RWPE1 (cell line): ENCODE results near the gene SURF2.
"Not testable (repeated sequence)": the region's sequence is repeated elsewhere in the genome, so short reads cannot be mapped to it uniquely, and the experiment has no call there.

ENCODE experiments used
- CTCF ChIA-PET: fragments of 350-600 bp; sonication (Branson Sonifier 250); formaldehyde crosslinking; extraction: SDS; loops from one replicate; lab custom pipeline; 2021; lab: Yijun Ruan, JAX
- POLR2A ChIA-PET: fragments of 400-600 bp; formaldehyde crosslinking; extraction: SDS; loops from one replicate; lab custom pipeline; 2020; ENCODE audit warnings: antibody characterized with exemption; ENCODE audit not compliant: low non-redundant PET; lab: Yijun Ruan, JAX
- DNase-seq: peaks from one replicate; pipeline ENCODE4 v3.0.0; 2012; ENCODE audit warnings: low spot score
- H3K27ac ChIP-seq: fragments of 450-650 bp; 2 replicates; pipeline ENCODE4 v1.5.1; 2017
- TF ChIP-seq, protein P1 (sequence below): fragments of 450-650 bp; conservative IDR thresholded peaks from 2 replicates; pipeline ENCODE4 v1.5.1; 2017; ENCODE audit warnings: low read depth, mild to moderate bottlenecking

Gene SURF2

DNA sequence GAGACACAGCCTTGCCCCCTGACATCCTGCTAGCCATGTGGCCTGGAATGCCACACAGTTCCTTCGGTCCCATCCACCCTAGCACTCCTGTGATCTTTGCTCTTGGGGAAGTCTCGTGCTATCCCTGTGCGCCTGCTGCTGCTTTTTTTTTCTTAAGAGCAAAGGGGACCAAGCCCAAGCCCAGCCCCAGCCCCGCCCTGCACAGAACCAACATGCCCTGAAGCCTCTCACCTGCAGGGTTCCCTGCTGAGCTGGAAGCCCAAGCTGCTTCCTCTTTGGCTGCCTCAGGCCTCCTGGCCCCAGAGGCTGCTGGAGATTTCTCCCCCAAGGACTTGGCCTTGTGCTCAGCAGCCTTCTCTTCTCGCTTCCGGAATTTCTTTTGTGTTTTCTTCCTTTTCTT, 22.2 kb upstream of the SURF2 start:
- peak overlapping the region; percentile 23 for H3K27ac ChIP-seq
- DNase-seq = no peak
- TF ChIP-seq, protein P1, sequence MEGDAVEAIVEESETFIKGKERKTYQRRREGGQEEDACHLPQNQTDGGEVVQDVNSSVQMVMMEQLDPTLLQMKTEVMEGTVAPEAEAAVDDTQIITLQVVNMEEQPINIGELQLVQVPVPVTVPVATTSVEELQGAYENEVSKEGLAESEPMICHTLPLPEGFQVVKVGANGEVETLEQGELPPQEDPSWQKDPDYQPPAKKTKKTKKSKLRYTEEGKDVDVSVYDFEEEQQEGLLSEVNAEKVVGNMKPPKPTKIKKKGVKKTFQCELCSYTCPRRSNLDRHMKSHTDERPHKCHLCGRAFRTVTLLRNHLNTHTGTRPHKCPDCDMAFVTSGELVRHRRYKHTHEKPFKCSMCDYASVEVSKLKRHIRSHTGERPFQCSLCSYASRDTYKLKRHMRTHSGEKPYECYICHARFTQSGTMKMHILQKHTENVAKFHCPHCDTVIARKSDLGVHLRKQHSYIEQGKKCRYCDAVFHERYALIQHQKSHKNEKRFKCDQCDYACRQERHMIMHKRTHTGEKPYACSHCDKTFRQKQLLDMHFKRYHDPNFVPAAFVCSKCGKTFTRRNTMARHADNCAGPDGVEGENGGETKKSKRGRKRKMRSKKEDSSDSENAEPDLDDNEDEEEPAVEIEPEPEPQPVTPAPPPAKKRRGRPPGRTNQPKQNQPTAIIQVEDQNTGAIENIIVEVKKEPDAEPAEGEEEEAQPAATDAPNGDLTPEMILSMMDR = no peak
- POLR2A ChIA-PET = interaction anchor here (0.6 to 0.8 kb wide), 3 partner anchors 8 to 81 kb away, joined by 3 to 10 read pairs (median 3); partner anchors contain the start of genes MED22 and RPL7A
- CTCF ChIA-PET = interaction anchor here (0.6 to 1.9 kb wide), 2 partner anchors 148 to 181 kb away, joined by 3 to 11 read pairs; no protein-coding TSS in a partner anchor

- ChIA-PET POLR2A (interaction anchor here (0.6 to 1.2 kb wide), 4 partner anchors 8 to 80 kb away, joined by 3 to 10 read pairs (median 4); partner anchors contain the start of genes MED22 and RPL7A), CTCF (interaction anchor here (0.6 to 1.9 kb wide), 3 partner anchors 60 to 149 kb away, joined by 3 to 11 read pairs (median 5); no protein-coding TSS in a partner anchor)
- peak overlapping the region; percentile 76 for H3K27ac ChIP-seq
- not testable (repeated sequence) for DNase-seq
Measured at GRCh38 chr9:133334888-133335287, 21.5 kb upstream of the SURF2 start.

DNA sequence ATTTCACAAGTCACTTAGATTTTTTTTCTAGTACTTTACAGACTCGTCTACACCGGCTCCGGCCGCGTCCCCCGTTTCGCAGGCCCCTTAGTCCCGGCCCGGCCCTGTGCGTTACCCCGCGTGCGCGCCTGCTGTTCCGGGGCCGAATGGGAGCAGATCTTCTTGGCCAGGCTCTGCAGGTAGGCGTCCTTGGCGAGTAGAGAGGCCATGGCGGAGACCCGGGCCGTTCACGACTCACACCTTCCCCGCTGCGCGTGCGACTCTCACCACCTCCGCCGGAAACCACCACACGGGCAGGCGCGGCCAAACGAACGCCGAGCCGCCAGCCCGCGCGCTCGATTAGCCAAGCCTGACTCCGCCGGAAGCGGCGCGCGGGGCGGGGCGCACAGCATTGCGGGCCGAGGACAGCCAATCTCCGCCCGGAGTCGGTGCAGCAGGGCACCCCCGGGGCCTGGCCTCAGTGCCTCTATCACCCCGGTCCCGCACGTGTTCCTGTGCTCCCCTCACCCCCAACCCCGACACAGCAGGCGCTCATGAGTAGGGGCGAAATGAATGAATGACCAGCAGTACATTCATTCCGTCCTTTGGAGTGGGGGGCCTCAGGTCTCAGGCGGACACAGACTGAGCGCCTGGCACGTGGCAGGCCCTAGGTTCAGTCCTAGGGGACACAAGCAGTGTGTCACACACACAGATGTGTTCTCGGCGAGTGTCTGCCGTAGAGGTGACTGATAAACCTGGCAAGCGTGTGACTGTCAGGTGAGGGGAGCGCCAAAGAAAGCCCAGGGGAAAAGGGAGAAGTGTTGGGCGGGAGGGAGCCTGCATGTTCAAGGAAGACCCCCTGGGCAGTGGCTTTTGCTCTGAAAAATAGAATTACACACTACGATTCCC, 20.2 kb upstream of the SURF2 start, which contains the start of gene SURF6:
Gene SURF6, minus strand, starts transcription at position 265 of the 888 bp plus-strand sequence. Its CDS starts 56 bp downstream, at position 209.
- CTCF ChIA-PET = interaction anchor here (0.6 to 1.9 kb wide), 3 partner anchors 15 to 150 kb away, joined by 3 to 11 read pairs (median 3); no protein-coding TSS in a partner anchor
- DNase-seq = peak; percentile 90
- TF ChIP-seq, protein P1 = no peak
- POLR2A ChIA-PET = interaction anchor here (1.2 kb wide), 1 partner anchor 12 kb away, joined by 6 read pairs; the partner anchor contains the start of genes MED22 and RPL7A
- peak within 1 kb of the TSS; percentile 76 for H3K27ac ChIP-seq

- H3K27ac ChIP-seq = peak overlapping the region; percentile 21; the same call in 1 of the 2 replicates
- POLR2A ChIA-PET = no interaction called here
- CTCF ChIA-PET = interaction anchor here (0.6 to 1.1 kb wide), 3 partner anchors 10 to 140 kb away, joined by 3 read pairs; no protein-coding TSS in a partner anchor
- TF ChIP-seq, protein P1 = no peak
- DNase-seq = no peak
Measured at GRCh38 chr9:133339641-133340040, 16.7 kb upstream of the SURF2 start.

- POLR2A ChIA-PET = no interaction called here
Measured at GRCh38 chr9:133340256-133340655, 16.1 kb upstream of the SURF2 start.

DNA sequence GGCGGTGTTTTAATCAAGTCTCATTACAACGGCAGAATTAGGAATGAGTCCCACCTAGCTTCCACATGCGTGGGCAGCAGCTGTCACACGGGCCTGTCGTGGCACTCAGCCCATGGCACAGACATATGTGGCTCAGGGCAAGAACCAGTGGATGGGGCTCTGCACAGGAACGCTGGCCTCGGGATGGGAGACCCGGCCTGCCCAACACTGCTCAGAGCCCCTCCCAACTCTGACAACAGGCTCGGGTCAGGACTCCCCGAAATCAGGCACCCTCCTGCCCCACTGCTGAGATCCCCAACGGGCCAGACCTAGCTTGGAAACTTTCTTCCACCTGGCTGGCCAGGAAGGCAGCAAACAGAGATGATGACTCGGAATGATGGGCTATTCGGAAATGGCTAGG, 15.4 kb upstream of the SURF2 start:
- CTCF ChIA-PET = interaction anchor here (0.6 to 1.4 kb wide), 2 partner anchors 19 to 145 kb away, joined by 4 read pairs; no protein-coding TSS in a partner anchor
- TF ChIP-seq, protein P1 = no peak
- no peak for DNase-seq
- H3K27ac ChIP-seq = peak overlapping the region; percentile 21
- POLR2A ChIA-PET = no interaction called here

More at GRCh38 chr9:133340256-133340655, 16.1 kb upstream of the SURF2 start:
- TF ChIP-seq, protein P1 = no peak
- H3K27ac ChIP-seq = peak overlapping the region; percentile 21; the same call in 1 of the 2 replicates
- CTCF ChIA-PET = interaction anchor here (0.7 to 1.1 kb wide), 2 partner anchors 10 to 141 kb away, joined by 3 read pairs; no protein-coding TSS in a partner anchor
- no peak for DNase-seq
